HS-27A (cell line): ENCODE measurements around the gene GPR108.

ENCODE experiments used
- DNase-seq: peaks from one replicate; pipeline ENCODE4 v3.0.0-alpha.2; 2012; ENCODE audit warnings: low read depth, missing footprints

The GPR108 gene

DNA sequence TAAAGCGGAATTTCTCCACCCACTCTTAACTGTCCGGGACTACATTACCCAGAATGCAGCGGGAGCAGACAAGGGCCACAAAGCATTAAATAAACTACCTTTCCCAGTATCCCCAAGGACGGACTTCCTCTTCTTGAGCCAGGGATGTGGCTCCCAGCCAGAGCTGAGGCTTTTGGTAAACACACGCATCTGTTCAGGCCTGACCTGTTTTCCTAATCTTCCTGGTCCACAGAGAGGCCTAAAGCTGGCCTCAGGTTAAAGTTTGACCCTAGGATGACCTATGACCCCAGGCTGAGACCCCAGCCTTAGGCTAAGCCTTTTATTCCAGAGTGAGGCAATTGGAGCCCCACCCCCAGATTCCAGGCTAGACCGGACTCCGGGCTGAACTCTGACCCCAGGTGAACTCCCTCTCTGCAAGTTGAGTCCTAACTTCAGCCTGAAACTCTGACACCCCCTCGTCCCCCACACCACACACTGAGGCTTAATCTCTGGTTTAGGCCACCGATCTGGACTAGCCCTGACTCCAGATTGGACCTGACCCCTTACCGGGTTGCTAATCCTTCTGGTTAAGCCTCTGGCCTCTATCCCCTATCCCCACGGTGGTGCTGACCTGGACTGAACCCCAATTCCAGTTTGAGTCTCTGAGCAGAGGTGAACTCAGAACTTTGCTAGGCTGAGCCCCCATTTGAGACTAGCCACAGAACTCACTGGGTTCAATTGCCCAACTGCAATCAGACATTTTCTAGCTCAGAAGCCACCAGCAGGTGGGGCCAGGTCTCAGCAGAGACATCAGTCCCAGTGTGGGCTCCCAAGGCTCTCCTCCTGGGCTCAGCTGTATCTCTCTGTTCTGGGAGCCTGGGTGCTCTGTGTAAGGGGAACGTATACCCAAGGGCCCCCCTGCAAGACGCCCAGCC, 750 bp upstream of the GPR108 start:
- no peak for DNase-seq

DNA sequence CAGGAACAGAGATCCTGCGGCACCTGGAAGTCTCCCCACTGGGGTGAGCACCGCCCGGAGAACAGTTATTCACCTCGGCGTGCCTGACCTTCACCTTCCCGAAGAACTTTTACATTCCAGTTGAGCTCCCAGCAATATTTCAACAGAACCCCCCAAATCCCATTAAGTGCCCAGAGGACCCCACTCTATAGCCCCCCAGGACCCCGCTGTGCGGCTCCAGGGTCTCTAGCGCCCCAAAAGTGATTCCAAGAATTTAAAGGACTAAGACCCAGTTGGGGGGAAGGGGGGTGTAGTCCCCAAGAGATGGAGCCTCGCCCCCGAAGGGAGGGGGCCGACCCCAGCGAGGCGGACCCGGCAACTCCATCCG, 480 bp downstream of the GPR108 start:
- no peak for DNase-seq

GRCh38 chr19:6736169-6736916, 1.0 kb downstream of the GPR108 start:
- DNase-seq = no peak

DNA sequence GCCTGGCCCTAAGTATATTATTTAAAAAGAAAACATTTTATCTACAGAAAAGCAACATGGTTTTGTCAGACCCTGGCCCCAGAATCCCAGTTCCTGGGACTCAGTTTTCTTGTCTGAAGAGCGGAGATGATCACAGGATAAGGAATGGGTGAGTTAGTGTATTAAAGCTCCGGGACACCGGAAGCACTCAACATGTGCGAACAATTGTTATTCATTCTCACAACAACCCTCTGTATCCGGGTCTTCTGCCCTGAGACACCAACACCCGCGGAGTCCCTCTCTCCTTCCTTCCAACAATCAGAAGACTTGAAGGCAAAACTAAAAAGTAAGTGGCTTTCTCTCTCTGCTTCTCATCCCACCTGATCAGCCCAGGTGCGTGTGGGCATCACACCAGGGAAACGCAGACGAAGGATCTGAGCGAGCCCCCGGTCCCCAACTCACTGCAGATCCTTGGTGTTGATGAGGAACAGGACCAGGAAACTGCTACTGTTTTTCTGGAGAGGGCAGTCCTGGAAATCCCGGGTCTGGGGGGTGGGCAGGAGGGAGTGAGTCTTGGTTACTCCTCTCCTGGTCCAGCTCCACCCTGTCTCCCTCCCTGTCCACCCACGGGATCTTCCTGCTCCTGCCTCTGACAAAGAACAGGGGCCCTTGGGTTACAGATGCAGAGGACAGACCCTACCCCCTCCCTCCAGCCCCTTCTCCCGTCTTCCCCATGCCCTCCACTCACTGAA, 2.0 kb downstream of the GPR108 start:
- no peak for DNase-seq

GRCh38 chr19:6734096-6734696, 3.2 kb downstream of the GPR108 start:
- DNase-seq = no peak

- no peak for DNase-seq
Observed at GRCh38 chr19:6733338-6734095, 3.9 kb downstream of the GPR108 start.

GRCh38 chr19:6732803-6733337, 4.5 kb downstream of the GPR108 start:
- no peak for DNase-seq

- DNase-seq = no peak
Observed at GRCh38 chr19:6731822-6732221, 5.6 kb downstream of the GPR108 start.

GRCh38 chr19:6730941-6731670, 6.3 kb downstream of the GPR108 start:
- DNase-seq = no peak

DNA sequence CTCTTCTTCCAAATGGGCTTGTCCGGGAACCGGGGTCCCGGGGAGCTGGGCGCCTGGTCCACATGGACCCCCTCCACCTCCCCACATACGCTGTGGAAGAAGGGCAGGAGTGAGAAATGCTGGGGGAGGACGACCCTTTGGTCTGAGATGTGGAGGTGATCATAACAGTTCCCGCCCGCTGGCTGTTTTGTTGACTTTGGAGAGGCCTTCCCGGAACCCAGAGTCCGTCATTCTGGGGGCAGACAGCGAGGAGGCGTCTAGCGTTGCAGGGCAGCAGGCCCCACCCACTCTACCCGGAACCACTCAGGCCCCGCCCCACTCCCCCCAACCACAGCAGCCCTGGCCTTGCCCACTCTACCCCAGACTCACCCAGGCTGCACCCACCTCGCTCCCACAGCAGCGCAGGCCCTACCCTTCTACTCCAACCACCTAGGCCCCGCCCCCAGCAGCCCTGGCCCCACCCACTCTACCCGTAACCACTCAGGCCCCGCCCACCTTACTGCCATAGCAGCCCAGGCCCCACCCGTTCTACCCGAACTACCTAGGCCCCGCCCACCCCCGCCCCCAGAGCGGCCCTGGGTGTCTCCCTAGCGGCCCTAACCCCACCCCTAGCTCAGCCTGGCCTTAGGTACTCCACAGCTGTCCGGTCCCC, 7.1 kb downstream of the GPR108 start:
- DNase-seq = no peak

- DNase-seq = no peak
Observed at GRCh38 chr19:6729573-6730152, 7.7 kb downstream of the GPR108 start.

- no peak for DNase-seq
Observed at GRCh38 chr19:6728346-6728745, 9.0 kb downstream of the GPR108 start.

DNA sequence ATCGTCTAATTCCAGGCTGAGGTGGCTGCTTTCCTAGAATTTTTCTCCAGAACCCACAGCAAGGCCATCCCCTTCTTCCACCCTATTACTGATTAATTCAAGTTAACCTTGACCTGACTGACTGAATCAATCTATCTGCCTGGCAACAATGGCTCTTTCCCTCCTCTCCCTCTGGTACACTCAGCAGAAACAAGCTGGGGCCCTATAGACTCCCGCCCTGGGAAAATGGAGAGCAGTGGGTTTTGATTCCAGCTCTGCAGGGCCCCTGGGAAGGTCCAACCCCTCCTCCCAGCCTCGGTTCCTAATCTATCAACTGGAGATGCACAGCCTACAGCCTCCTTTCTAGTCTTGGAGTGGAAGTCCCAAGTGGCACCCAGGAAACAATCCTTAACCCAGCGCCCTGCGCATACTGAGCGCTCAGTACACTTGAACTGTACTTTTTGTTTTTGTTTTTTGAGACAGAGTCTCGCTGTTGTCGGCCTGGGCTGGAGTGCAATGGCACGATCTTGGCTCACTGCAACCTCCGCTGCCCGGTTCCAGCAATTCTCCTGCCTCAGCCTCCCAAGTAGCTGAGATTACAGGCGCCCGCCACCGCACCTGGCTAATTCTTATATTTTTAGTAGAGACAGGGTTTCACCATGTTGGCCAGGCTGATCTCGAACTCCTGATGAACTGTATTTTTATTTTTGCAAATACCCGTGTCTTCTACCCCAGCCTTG, 11.7 kb downstream of the GPR108 start:
- DNase-seq = no peak

DNA sequence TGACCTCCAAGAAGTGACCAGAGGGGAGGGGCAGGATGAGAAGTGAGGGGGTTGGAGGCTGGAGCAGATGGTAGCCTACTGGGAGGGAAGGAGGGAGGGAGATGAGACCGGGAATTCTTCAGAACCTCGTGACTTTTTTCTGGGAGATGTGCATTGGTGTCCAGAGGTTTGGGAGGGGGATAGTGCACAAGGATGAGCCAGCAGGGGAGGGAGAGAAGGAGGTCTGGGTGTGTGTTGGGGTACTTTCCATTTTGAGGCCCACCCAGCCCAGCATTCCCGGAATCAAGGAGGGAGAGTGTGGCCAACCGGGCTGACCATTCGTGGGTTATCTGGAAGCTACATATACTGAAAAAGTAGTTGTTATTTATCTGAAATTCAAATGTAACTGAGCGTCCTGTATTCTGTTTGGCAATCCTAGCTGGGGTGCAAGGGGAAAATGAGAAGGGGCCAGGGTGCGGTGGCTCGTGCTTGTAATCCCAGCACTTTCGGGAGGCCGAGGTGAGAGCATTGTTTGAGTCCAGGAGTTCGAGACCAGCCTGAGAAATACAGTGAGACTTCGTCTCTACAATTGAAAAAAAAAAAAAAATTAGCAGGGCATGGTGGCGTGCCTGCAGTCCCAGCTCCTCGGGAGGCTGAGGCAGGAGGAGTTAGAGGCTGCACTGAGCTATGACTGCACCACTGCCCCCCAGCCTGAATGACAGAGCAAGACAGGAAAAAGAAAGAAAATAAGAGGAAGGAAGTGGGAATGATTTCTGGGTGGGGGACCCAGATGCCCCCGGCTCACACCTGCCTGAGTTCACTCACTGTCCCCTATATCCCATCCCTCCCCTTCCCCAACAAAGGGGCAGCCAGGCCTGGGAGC, 12.5 kb downstream of the GPR108 start:
- no peak for DNase-seq

DNA sequence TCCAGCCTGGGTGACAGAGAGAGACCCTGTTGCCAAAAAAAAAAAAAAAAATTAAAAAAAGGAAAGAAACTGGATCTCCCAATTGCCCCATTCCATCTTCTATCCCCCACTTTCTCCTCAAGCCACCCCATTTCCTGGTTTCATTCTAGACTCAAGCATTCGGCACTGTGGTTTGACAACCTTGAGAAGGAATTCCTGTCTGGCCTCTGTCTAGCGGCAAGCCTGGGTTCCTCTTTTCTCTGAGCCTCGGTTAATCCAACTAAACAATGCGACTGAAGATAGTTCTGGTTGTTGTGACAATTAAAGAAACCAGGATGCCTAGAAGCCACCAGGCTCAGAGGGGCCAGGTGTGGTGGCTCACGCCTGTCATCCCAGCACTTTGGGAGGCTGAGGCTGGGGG, 13.6 kb downstream of the GPR108 start:
- DNase-seq = no peak

GRCh38 chr19:6723108-6723618, 14.2 kb downstream of the GPR108 start:
- no peak for DNase-seq

GRCh38 chr19:6721773-6722172, 15.6 kb downstream of the GPR108 start:
- DNase-seq = no peak

GRCh38 chr19:6721138-6721474, 16.3 kb downstream of the GPR108 start:
- no peak for DNase-seq
